ENCODE data around the gene ZNF606.
"Not testable (repeated sequence)": the region's sequence is repeated elsewhere in the genome, so short reads cannot be mapped to it uniquely, and the experiment has no call there.

ZNF606 gene

DNA sequence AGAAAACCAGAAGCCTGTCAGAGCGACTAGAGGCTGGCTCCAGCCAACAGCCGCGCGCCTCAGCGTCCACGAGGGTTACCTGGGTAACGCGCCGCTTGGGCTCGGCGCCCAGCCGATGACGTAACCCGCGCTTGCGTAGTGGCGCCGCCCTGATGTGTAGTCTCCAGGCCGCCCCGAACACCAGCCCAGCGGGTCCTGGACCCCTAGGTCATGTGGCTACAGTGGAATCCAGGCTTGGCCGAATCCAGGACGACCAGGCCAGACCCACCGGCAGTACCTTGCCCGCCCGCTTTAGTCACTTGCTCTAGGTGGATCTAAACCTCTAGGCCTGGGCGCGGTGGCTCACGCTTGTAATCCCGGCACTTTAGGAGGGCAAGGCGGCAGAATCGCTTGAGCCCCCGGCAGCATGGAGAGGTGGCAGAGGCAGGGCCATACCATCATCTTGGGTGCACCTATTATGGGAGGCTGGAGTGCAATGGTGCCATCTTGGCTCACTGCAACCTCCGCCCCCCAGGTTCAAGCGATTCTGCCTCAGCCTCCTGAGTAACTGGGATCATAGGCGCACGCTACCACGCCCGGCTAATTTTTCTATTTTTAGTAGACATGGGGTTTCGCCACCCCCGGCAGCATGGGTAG is 7.2 kb upstream of the ZNF606 start:
- DNase-seq (ENCODE audit: low read depth), result peak; percentile 34

DNA sequence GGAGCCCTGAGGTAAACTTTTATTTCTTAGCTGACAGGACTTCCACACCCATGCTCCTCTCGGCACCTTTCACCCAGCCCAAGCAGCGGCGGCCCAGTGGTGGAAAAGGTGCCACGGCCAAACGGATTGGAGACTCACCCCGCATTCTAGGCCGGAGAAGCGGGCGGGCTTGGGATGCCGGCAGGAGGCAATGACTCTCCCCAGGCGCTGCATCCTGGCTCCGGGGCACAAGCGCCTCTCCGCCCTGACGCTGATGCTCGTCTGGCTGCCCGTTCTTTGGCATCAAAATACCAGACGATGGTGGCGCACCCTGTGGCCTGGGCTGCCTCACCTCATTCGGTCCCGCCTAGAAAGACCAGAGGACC is 6.7 kb upstream of the ZNF606 start:
- no peak for DNase-seq (ENCODE audit: low read depth)

GRCh38 chr19:58008877-58009276 is 6.3 kb upstream of the ZNF606 start:
- not testable (repeated sequence) for DNase-seq (ENCODE audit: low read depth)

- no peak for DNase-seq (ENCODE audit: low read depth)
Observed at GRCh38 chr19:58007285-58007684, 4.7 kb upstream of the ZNF606 start.

- DNase-seq (ENCODE audit: low read depth), result no peak
Observed at GRCh38 chr19:58003174-58003828, 681 bp upstream of the ZNF606 start.

DNA sequence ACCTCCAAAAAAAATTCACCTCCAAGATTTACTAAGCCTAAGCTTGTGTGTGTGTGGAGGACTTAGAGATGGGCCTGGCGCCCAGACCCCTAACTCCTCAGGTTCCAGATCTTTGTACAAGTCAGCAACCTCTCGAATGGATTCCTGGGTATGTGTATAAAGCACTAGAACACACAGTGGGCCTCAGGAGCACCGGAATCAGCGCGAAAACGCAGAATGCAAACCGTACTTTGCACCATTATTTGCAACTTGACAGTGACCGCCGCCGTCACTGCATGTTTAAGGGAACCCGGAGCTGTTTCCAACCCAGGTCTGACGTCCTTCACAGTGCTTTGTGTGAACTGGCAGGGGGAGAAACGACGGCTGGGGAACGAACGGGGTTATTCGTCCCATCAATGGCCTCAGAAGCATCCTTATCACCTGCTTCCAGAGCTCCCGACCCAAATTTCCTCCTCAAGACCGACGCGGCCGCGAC is 688 bp downstream of the ZNF606 start:
- DNase-seq (ENCODE audit: low read depth), result no peak

DNA sequence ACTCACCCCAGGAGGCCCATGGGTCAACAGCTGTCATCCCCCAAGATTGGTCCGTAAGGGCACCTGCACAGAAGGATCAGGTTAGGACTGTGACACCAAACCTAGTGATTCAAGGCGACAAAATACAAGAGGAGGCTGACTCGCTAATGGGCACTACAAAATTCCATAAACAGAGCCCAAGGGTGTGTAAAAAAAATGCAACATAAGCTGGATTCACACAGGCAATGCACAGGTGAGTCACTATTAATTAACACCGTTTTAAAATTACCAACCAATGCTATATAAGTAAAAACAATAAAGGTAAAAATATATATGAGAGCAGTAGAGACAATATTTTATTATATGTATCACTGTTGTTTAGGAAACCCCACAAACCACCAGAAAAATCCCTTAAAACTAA is 1.9 kb downstream of the ZNF606 start:
- no peak for DNase-seq (ENCODE audit: low read depth)

- no peak for DNase-seq (ENCODE audit: low read depth)
Observed at GRCh38 chr19:57992841-57993240, 9.8 kb downstream of the ZNF606 start.

GRCh38 chr19:57978586-57979289 is 23.9 kb downstream of the ZNF606 start:
- DNase-seq (ENCODE audit: low read depth), result no peak

DNA sequence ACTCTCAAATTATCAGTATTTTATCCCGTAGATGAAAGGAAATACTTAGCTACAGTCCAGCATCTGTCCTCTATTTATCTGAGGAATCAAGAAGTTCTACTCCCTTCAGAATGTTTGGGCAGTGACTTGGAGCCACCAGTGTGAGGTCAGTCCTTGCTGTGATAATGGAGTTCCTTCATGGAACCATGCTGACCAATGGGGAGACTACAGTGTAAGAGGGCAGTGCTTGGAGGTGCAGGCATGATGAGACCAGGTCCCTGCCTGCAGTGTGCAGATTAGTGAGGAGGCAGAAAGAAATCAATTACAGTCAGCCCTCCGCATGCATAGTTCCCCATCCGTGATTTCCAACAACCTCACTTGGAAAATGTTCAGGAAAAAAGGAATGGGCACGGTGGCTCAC is 28.2 kb downstream of the ZNF606 start, which contains the start of gene C19orf18:
TSS of gene C19orf18 (minus strand) at position 101 of the 400 bp plus-strand sequence. CDS start 102 bp downstream, outside the sequence.
- no peak for DNase-seq (ENCODE audit: low read depth)

GRCh38 chr19:57964761-57965160 is 37.9 kb downstream of the ZNF606 start:
- no peak for DNase-seq (ENCODE audit: low read depth)

- DNase-seq (ENCODE audit: low read depth), result no peak
Observed at GRCh38 chr19:57961785-57962184, 40.8 kb downstream of the ZNF606 start.

GRCh38 chr19:57954996-57955395 is 47.6 kb downstream of the ZNF606 start:
- no peak for DNase-seq (ENCODE audit: low read depth)

DNA sequence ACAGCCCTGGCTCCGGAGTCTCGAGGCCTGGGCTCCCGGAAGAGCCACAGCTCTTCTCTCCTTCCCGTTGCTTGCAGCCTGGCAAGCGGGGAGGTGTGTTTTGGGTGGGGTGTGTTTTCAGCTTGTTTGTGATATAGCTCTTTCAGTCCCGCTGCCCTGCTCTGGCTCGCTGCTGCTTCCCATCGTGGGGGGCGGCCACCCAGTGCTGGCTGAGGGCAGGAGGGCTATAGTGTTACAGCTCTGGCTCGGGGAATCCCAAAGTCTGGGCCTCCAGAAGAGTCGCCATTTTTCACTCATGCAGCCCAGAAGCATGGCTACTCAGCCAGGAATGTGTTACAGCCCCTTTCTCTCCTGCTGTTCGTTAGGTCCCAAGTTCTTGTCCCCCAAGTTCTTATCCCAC is 52.9 kb downstream of the ZNF606 start:
- DNase-seq (ENCODE audit: low read depth), result no peak

DNA sequence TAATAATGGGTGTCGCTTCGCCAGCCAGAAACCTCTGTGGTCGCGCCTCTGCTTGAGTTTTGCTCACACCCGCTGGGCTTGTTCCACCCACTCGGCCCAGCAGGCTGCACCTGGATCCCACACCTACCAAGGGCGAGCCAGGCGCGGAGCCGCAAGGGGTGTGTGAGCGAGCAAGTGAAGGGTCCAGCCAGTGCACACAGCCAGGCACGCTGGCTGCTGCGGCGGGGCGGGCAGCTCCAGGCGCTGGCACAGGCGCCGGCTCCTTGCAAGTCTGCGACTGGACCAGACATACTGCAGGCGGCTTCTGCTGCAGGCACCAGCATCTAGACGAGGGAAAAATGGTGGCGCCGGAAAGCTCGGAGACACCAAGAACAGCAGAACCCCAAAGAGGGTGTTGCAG is 53.3 kb downstream of the ZNF606 start:
- no peak for DNase-seq (ENCODE audit: low read depth)

DNA sequence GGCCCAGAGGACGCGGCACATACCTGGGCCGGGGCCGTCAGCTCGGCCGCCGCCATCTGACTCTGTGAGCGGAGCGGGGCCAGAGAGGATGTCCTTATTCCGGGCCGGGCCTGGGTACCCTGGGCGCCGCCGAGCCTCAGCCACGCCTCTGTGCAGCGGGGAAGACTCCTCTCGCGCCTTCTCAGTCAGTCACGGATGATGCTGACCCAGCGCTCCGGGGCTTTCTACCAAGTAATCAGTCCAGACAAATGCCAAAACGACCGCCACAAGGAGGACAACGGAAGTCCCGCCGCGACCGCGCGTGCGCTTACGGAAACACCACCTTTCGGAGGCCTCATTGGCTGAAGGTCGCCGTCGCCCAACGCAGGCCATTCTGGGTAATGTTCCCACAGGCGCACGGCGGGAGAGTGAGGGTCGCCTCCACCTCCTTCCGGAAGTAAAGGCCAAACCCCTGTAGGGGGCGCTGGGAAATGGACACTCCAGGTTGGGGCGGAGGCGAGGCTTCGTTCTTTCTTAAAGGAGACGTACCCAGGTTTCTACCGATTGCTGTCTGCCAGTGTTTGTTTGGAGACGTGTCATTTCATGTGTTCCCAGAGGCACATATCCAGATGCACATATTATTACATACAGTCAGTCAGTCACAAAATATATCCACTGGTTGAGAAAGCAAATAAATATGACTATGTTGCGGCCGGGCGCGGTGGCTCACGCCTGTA is 55.0 kb downstream of the ZNF606 start, which contains the start of gene ZNF256:
TSS of gene ZNF256 (minus strand) at position 288 of the 716 bp plus-strand sequence. CDS start at position 56, 232 bp downstream.
- DNase-seq (ENCODE audit: low read depth), result peak; percentile 67

GRCh38 chr19:57947088-57947418 is 55.6 kb downstream of the ZNF606 start:
- DNase-seq (ENCODE audit: low read depth), result no peak

DNA sequence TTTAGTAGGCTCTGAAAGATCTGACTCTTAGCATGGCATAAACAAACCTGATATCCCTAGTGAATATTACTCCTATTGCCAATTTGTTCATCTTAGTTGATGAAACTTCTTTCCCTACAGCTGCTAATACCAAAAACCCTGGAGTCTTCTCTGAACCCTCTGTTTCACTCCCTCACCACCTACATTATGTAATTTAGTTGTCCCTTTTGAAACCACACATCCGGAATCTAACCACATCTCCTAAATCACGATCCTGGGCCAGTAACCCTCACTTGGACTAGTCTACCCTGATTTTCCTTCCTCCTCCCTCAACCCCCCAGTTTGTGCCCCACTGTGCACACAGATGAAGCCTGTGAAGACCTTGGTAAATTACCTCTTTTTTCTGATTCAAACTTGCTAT is 56.3 kb downstream of the ZNF606 start:
- no peak for DNase-seq (ENCODE audit: low read depth)

DNA sequence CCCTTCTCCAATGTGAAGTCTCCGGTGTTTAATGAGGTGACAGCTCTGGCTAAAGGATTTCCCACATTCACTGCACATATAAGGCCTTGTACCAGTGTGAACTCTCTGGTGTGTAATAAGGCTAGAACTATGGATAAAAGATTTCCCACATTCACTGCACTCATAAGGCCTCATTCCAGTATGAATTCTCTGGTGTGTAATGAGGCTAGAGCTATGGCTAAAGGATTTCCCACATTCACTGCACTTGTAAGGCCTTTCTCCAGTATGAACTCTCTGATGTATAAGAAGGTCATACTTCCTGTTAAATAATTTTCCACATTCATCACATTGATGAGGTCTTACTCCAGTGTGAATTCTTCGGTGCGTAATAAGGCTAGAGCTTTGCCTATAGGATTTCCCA is 61.0 kb downstream of the ZNF606 start:
- no peak for DNase-seq (ENCODE audit: low read depth)

DNA sequence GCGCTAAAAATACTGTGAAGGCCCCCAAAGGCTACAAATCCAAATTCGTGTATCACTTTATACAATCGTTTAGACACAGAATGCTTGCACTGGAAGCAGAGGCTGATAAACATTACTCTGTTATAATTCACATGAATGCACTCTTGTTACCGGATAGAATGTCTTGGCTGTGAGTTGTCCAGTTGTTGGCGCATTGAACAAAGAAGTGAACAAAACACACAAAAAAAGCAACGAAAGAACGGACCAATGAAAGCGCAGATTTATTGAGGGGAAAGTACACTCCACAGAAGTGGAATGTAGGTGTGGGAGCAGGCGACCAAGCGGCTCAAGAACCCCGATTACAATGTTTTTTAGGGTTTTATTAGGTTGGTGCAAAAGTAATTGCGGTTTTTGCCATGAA is 66.9 kb downstream of the ZNF606 start:
- DNase-seq (ENCODE audit: low read depth), result no peak

DNA sequence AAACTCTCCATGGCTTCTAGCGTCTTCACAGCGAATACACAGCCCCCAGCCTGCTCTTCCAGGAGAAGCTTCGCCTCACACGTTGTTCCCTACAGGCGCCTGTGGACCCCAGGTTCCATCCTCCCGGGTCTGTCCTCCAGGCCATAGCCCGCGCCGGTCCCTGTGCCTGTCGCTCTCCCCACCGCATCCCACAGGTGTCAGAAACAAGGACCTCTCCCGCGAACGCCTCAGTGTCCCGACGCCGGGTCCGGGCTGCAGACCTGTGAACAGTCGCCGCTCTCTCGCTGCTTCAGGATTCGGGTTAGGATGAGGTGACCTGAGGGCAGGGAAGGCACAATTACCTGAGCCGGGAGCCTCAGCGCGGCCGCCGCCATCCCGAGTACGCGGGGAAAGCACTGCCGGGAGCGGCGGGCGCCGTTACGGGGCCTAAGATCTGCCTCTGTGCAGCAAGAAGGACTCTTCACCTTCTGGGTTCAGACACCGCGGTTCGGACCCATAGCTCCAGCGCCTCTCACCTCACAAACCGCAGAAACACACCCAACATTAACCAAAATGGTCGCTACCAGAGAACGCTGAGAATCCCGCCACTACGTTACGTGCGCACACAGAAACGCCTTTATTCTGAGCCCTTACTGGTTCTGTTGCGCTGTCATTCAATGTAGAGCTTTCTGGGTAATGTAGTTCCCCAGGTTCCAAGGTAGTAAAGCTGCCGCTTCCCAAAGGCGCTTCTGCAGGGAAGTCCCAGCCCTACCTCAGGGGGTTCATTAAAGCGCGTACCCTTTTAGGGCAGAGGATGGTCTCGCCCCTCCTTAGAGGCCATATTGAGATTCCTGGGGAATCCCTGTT is 67.6 kb downstream of the ZNF606 start, which contains the start of gene ZNF418:
TSS of gene ZNF418 (minus strand) at position 583 of the 846 bp plus-strand sequence. CDS start 1,580 bp downstream, outside the sequence.
- peak; percentile 39 for DNase-seq (ENCODE audit: low read depth)

All from T follicular helper cell (primary cell).